WTC11 (cell line): ENCODE measurements around the gene POLR3GL. TPM values are rescaled to one million over a fixed set of nuclear protein-coding genes. Genes with fewer than 3 reads are reported as not detected.

Experiments
- ATAC-seq: fragments of 200-7000 bp; cut with Tn5 transposase; 2 replicates; pipeline ENCODE4 v1.10.0; 2021; ENCODE audit warnings: mild to moderate bottlenecking, moderate library complexity
- CTCF ChIA-PET: fragments of 300-600 bp; sonication (Branson Sonifier 250); formaldehyde crosslinking; loops from one replicate; lab custom pipeline; 2021; ENCODE audit warnings: antibody characterized with exemption; lab: Charles Lee
- POLR2A ChIA-PET: fragments of 350-600 bp; sonication (Branson Sonifier 250); formaldehyde crosslinking; loops from one replicate; lab custom pipeline; 2021; ENCODE audit warnings: antibody characterized with exemption; lab: Charles Lee
- DNase-seq: peaks from one replicate; pipeline ENCODE4 v3.0.0; 2021; ENCODE audit warnings: low spot score
- H3K27ac Mint-ChIP-seq: 2 replicates; pipeline ENCODE4 v1.8.0; 2021; ENCODE audit warnings: mixed read lengths
- H3K27me3 Mint-ChIP-seq: 2 replicates; pipeline ENCODE4 v1.8.0; 2021; ENCODE audit warnings: low read depth, mild to moderate bottlenecking, moderate library complexity, mixed read lengths
- H3K36me3 Mint-ChIP-seq: 2 replicates; pipeline ENCODE4 v1.8.0; 2021; ENCODE audit warnings: mixed read lengths
- H3K4me1 Mint-ChIP-seq: 2 replicates; pipeline ENCODE4 v1.8.0; 2022; ENCODE audit warnings: mixed read lengths
- H3K4me3 Mint-ChIP-seq: 2 replicates; pipeline ENCODE4 v1.8.0; 2021; ENCODE audit warnings: mild to moderate bottlenecking, moderate library complexity, mixed read lengths
- H3K9me3 Mint-ChIP-seq: 2 replicates; pipeline ENCODE4 v1.8.0; 2021; ENCODE audit warnings: mixed read lengths
- ATF2 ChIP-seq: sonication (generic); formaldehyde crosslinking; IDR thresholded peaks from 2 replicates; pipeline ENCODE4 v1.8.1; 2022; ENCODE audit warnings: low read depth, missing genetic modification reagents, borderline replicate concordance
- ATF3 ChIP-seq: sonication (generic); formaldehyde crosslinking; conservative IDR thresholded peaks from 2 replicates; pipeline ENCODE4 v1.8.1; 2022; ENCODE audit warnings: mild to moderate bottlenecking, missing genetic modification reagents
- CTCF ChIP-seq: fragments of 200-600 bp; IDR thresholded peaks from 2 replicates; pipeline ENCODE4 v1.8.0; 2022; ENCODE audit warnings: antibody characterized with exemption
- E2F5 ChIP-seq: sonication (generic); formaldehyde crosslinking; IDR thresholded peaks from 2 replicates; pipeline ENCODE4 v1.8.1; 2022; ENCODE audit warnings: mild to moderate bottlenecking, moderate library complexity, missing genetic modification reagents
- FOXK1 ChIP-seq: sonication (generic); formaldehyde crosslinking; IDR thresholded peaks from 2 replicates; pipeline ENCODE4 v1.8.0; 2022; ENCODE audit warnings: mild to moderate bottlenecking, moderate library complexity, missing genetic modification reagents
- FOXP4 ChIP-seq: sonication (generic); formaldehyde crosslinking; IDR thresholded peaks from 2 replicates; pipeline ENCODE4 v1.8.0; 2022; ENCODE audit warnings: mild to moderate bottlenecking, missing genetic modification reagents
- GRHL2 ChIP-seq: fragments of 250-450 bp; sonication (Bioruptor Pico); IDR thresholded peaks from 2 replicates; pipeline ENCODE4 v1.8.0; 2022; ENCODE audit warnings: mild to moderate bottlenecking, moderate library complexity; ENCODE audit not compliant: insufficient replicate concordance, severe bottlenecking
- IRF1 ChIP-seq: sonication (generic); formaldehyde crosslinking; IDR thresholded peaks from 2 replicates; pipeline ENCODE4 v1.8.0; 2023; ENCODE audit warnings: missing genetic modification reagents
- KAT7 ChIP-seq: sonication (generic); formaldehyde crosslinking; IDR thresholded peaks from 2 replicates; pipeline ENCODE4 v1.8.1; 2023; ENCODE audit warnings: missing genetic modification reagents, mild to moderate bottlenecking, borderline replicate concordance
- PRDM15 ChIP-seq: sonication (generic); formaldehyde crosslinking; IDR thresholded peaks from 2 replicates; pipeline ENCODE4 v1.8.0; 2022; ENCODE audit warnings: missing genetic modification reagents
- RELA ChIP-seq: sonication (generic); formaldehyde crosslinking; IDR thresholded peaks from 2 replicates; pipeline ENCODE4 v1.8.1; 2022; ENCODE audit warnings: missing genetic modification reagents, mild to moderate bottlenecking, borderline replicate concordance
- RORB ChIP-seq: fragments of 250-450 bp; sonication (Bioruptor Pico); IDR thresholded peaks from 2 replicates; pipeline ENCODE4 v1.9.0; 2021; ENCODE audit warnings: mild to moderate bottlenecking
- SP1 ChIP-seq: sonication (generic); formaldehyde crosslinking; conservative IDR thresholded peaks from 2 replicates; pipeline ENCODE4 v1.8.1; 2022; ENCODE audit warnings: missing genetic modification reagents
- USF1 ChIP-seq: sonication (generic); formaldehyde crosslinking; IDR thresholded peaks from 2 replicates; pipeline ENCODE4 v1.8.0; 2022; ENCODE audit warnings: mild to moderate bottlenecking, missing genetic modification reagents
- ZBTB21 ChIP-seq: sonication (generic); formaldehyde crosslinking; IDR thresholded peaks from 2 replicates; pipeline ENCODE4 v1.8.1; 2023; ENCODE audit warnings: mild to moderate bottlenecking, missing genetic modification reagents, borderline replicate concordance
- ZNF232 ChIP-seq: sonication (generic); formaldehyde crosslinking; IDR thresholded peaks from 2 replicates; pipeline ENCODE4 v1.8.0; 2022; ENCODE audit warnings: mild to moderate bottlenecking, missing genetic modification reagents
- ZNF317 ChIP-seq: sonication (generic); formaldehyde crosslinking; IDR thresholded peaks from 2 replicates; pipeline ENCODE4 v1.8.1; 2023; ENCODE audit warnings: low read depth, mild to moderate bottlenecking, moderate library complexity, missing genetic modification reagents, borderline replicate concordance
- ZNF396 ChIP-seq: fragments of 250-450 bp; sonication (Bioruptor Pico); IDR thresholded peaks from 2 replicates; pipeline ENCODE4 v1.8.0; 2021; ENCODE audit warnings: mild to moderate bottlenecking, moderate library complexity, borderline replicate concordance
- ZNF512 ChIP-seq: sonication (generic); formaldehyde crosslinking; IDR thresholded peaks from 2 replicates; pipeline ENCODE4 v1.8.1; 2022; ENCODE audit warnings: missing genetic modification reagents, borderline replicate concordance
- total RNA-seq: library from RNA; stranded (reverse); gene quantifications from 3 replicates; pipeline ENCODE4 v1.2.3, GENCODE V29; 2021

POLR3GL gene
- total RNA-seq, 1 experiment from 2014 or later = 3.8 TPM

- ChIA-PET POLR2A (interaction anchor here (0.7 to 1.3 kb wide), 2 partner anchors 15 to 35 kb away, joined by 3 read pairs; partner anchors contain the start of gene RBM8A), CTCF (interaction anchor here (0.9 to 1.3 kb wide), 2 partner anchors 15 to 34 kb away, joined by 3 to 5 read pairs; no protein-coding TSS in a partner anchor)
- ATAC-seq (no peak), DNase-seq (no peak)
- Mint-ChIP-seq H3K27ac (no peak overlapping the region), H3K4me3 (no peak overlapping the region), H3K36me3 (no peaks in the 10 kb centered on the region), H3K27me3 (no peaks in the 10 kb centered on the region), H3K4me1 (peaks cover 11% of the 10 kb centered on the region)
- TF ChIP-seq FOXP4 = no peak
- no peak for TF ChIP-seq ZBTB21 (CRISPR knock-in tag)
- TF ChIP-seq E2F5 = no peak
- TF ChIP-seq SP1 (CRISPR knock-in tag) = no peak
- TF ChIP-seq IRF1 (CRISPR knock-in tag) = no peak
- no peak for TF ChIP-seq ATF2 (CRISPR knock-in tag)
- no peak for TF ChIP-seq RELA (CRISPR knock-in tag)
- no peak for TF ChIP-seq KAT7 (CRISPR knock-in tag)
- no peak for TF ChIP-seq FOXK1 (CRISPR knock-in tag)
- TF ChIP-seq GRHL2 = no peak
- TF ChIP-seq RORB (CRISPR knock-in tag) = no peak
- no peak for TF ChIP-seq CTCF
- no peak for TF ChIP-seq PRDM15 (CRISPR knock-in tag)
- no peak for TF ChIP-seq USF1 (CRISPR knock-in tag)
- no peak for TF ChIP-seq ZNF512 (CRISPR knock-in tag)
- no peak for TF ChIP-seq ATF3 (CRISPR knock-in tag)
- no peak for TF ChIP-seq ZNF232 (CRISPR knock-in tag)
- TF ChIP-seq ZNF317 (CRISPR knock-in tag) = no peak
- TF ChIP-seq ZNF396 (CRISPR knock-in tag) = no peak
- TF ChIP-seq, all 79 proteins: peak for 0
- no peaks in the 10 kb centered on the region for H3K9me3 Mint-ChIP-seq
Measured at GRCh38 chr1:145942871-145943270, 21.6 kb upstream of the POLR3GL start.
